A172 (cell line): ENCODE results near the gene IL17A. TPM values are rescaled to one million over a fixed set of nuclear protein-coding genes. Genes with fewer than 3 reads are reported as not detected.
"Not testable (repeated sequence)": the region's sequence is repeated elsewhere in the genome, so short reads cannot be mapped to it uniquely, and the experiment has no call there.

Experiments
- DNase-seq: peaks from one replicate; pipeline ENCODE4 v3.0.0-alpha.2; 2015; ENCODE audit warnings: low spot score
- total RNA-seq: library from RNA; depleted of rRNA; stranded (reverse); fragments of >200 nt; shearing (Covaris generic); gene quantifications from 2 replicates; pipeline ENCODE4 v1.2.3, GENCODE V29; 2014

The IL17A gene
- total RNA-seq, 1 experiment from 2014 or later = not detected

- no peak for DNase-seq
Measured at GRCh38 chr6:52164319-52165094, 21.7 kb upstream of the IL17A start.

GRCh38 chr6:52167267-52167666 lies 18.9 kb upstream of the IL17A start:
- DNase-seq = no peak

- not testable (repeated sequence) for DNase-seq
Measured at GRCh38 chr6:52168351-52168750, 17.8 kb upstream of the IL17A start.

- DNase-seq = no peak
Measured at GRCh38 chr6:52174118-52174517, 12.1 kb upstream of the IL17A start.

- DNase-seq = no peak
Measured at GRCh38 chr6:52176550-52176949, 9.6 kb upstream of the IL17A start.

- DNase-seq = no peak
Measured at GRCh38 chr6:52177961-52178360, 8.2 kb upstream of the IL17A start.

- DNase-seq = no peak
Measured at GRCh38 chr6:52180787-52181558, 5.2 kb upstream of the IL17A start.

- DNase-seq = no peak
Measured at GRCh38 chr6:52183131-52183713, 3.0 kb upstream of the IL17A start.

- no peak for DNase-seq
Measured at GRCh38 chr6:52186480-52186879, 305 bp downstream of the IL17A start.

GRCh38 chr6:52187098-52187497 lies 923 bp downstream of the IL17A start:
- no peak for DNase-seq

GRCh38 chr6:52189974-52190373 lies 3.8 kb downstream of the IL17A start:
- no peak for DNase-seq

GRCh38 chr6:52190409-52190808 lies 4.2 kb downstream of the IL17A start:
- DNase-seq = no peak

- no peak for DNase-seq
Measured at GRCh38 chr6:52191824-52192223, 5.6 kb downstream of the IL17A start.

GRCh38 chr6:52195886-52196285 lies 9.7 kb downstream of the IL17A start:
- no peak for DNase-seq

GRCh38 chr6:52200088-52200487 lies 13.9 kb downstream of the IL17A start:
- DNase-seq = not testable (repeated sequence)

- no peak for DNase-seq
Measured at GRCh38 chr6:52201046-52201445, 14.9 kb downstream of the IL17A start.

GRCh38 chr6:52201493-52201892 lies 15.3 kb downstream of the IL17A start:
- DNase-seq = no peak

- DNase-seq = no peak
Measured at GRCh38 chr6:52207066-52207465, 20.9 kb downstream of the IL17A start.

- DNase-seq = no peak
Measured at GRCh38 chr6:52208612-52209011, 22.4 kb downstream of the IL17A start.

- no peak for DNase-seq
Measured at GRCh38 chr6:52209770-52210169, 23.6 kb downstream of the IL17A start.

GRCh38 chr6:52210227-52210626 lies 24.1 kb downstream of the IL17A start:
- no peak for DNase-seq

GRCh38 chr6:52213127-52213526 lies 27.0 kb downstream of the IL17A start:
- no peak for DNase-seq

GRCh38 chr6:52215787-52216186 lies 29.6 kb downstream of the IL17A start:
- no peak for DNase-seq
